ENCODE measurements around the gene ADGRD1.
"Not testable (repeated sequence)": the region's sequence is repeated elsewhere in the genome, so short reads cannot be mapped to it uniquely, and the experiment has no call there.

Gene ADGRD1

DNA sequence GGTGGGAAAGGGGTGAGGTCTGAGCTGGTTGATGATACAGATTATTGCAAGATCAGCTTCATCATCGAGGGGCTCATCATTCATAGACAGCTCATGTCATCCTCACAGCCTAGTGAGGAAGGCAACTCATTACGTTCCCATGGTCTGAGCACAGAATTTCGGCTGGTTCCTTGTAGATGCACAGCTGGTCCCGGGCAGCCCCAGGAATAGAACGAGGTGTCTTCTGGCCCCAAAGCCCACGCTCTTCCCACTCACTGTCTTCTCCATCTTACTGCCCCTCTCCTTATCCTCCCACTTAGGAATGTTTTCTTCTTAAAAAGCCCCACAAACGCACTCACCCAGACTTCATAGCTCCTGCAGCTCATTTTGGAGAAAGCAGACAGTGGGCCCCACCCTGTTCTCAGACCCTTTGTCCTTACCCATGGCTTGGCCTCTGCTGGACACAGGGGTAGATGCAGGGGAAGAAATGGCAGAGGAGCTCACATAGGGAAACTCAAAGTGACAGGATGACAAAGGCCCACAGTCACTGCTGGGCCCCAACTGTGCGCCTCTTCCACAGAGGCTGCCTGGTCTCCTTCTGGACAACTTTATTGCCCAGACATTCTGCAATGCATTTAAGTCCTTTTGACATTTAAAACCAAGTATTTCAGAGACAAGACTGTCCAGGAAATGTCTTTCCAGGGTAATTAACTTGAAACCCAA, 162.2 kb downstream of the ADGRD1 start:
- peak in 1 of 2 donors; percentile 3 for DNase-seq
- H3K4me1 ChIP-seq = no peaks in the 10 kb centered on the region
- TF ChIP-seq, protein P1, sequence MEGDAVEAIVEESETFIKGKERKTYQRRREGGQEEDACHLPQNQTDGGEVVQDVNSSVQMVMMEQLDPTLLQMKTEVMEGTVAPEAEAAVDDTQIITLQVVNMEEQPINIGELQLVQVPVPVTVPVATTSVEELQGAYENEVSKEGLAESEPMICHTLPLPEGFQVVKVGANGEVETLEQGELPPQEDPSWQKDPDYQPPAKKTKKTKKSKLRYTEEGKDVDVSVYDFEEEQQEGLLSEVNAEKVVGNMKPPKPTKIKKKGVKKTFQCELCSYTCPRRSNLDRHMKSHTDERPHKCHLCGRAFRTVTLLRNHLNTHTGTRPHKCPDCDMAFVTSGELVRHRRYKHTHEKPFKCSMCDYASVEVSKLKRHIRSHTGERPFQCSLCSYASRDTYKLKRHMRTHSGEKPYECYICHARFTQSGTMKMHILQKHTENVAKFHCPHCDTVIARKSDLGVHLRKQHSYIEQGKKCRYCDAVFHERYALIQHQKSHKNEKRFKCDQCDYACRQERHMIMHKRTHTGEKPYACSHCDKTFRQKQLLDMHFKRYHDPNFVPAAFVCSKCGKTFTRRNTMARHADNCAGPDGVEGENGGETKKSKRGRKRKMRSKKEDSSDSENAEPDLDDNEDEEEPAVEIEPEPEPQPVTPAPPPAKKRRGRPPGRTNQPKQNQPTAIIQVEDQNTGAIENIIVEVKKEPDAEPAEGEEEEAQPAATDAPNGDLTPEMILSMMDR (IDR thresholded peaks at IDR 0.05) = no peak
- H3K9me3 ChIP-seq = no peaks in the 10 kb centered on the region
- H3K27me3 ChIP-seq = no peaks in the 10 kb centered on the region
- no peak overlapping the region for H3K27ac ChIP-seq
- H3K4me3 ChIP-seq = no peak overlapping the region
- H3K36me3 ChIP-seq = peaks cover 0 to 6% (median 6%) of the 10 kb centered on the region in 3 donors
- intact Hi-C loops (cut with DNase I; ENCODE audit: low total_unique reads) = no loop called here

DNA sequence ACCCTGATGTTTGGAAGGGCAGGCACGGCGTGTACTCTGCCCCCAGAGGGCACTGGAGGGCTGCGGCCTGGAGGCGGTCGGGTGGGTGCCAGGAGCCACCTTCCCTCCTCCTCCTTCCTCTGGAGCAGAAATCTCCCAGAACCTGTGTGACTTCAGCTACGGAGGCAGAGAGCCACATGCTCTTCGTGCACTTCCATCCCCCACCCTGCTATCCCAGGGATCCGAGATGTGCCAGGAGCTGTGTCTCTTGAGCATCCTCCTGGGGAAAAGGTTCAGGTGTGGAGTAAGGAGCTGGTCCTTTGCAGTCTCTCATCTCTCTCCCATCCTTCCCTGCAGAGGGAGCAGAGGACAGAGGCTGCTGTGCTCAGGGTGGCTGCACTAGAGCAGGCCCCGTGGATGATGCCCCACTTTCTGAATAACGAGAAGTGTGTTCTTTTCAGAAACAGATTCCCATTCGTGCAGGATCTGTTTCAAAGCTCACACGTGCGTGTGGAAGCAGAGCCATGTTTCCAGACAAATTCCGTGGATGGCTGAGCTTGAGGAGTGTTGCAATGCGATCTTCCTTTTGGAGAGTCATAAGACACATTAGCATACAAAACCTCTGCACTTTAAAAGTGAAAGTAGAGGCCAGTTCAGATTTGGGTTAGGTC, 162.9 kb downstream of the ADGRD1 start:
- H3K27me3 ChIP-seq = no peaks in the 10 kb centered on the region
- DNase-seq = peak in 1 of 2 donors; percentile 55
- TF ChIP-seq, protein P1 (IDR thresholded peaks at IDR 0.05) = no peak
- intact Hi-C loops (cut with DNase I; ENCODE audit: low total_unique reads) = no loop called here
- no peak overlapping the region for H3K27ac ChIP-seq
- no peaks in the 10 kb centered on the region for H3K4me1 ChIP-seq
- no peak overlapping the region for H3K4me3 ChIP-seq
- peaks cover 0 to 6% (median 6%) of the 10 kb centered on the region in 3 donors for H3K36me3 ChIP-seq
- H3K9me3 ChIP-seq = no peaks in the 10 kb centered on the region

DNA sequence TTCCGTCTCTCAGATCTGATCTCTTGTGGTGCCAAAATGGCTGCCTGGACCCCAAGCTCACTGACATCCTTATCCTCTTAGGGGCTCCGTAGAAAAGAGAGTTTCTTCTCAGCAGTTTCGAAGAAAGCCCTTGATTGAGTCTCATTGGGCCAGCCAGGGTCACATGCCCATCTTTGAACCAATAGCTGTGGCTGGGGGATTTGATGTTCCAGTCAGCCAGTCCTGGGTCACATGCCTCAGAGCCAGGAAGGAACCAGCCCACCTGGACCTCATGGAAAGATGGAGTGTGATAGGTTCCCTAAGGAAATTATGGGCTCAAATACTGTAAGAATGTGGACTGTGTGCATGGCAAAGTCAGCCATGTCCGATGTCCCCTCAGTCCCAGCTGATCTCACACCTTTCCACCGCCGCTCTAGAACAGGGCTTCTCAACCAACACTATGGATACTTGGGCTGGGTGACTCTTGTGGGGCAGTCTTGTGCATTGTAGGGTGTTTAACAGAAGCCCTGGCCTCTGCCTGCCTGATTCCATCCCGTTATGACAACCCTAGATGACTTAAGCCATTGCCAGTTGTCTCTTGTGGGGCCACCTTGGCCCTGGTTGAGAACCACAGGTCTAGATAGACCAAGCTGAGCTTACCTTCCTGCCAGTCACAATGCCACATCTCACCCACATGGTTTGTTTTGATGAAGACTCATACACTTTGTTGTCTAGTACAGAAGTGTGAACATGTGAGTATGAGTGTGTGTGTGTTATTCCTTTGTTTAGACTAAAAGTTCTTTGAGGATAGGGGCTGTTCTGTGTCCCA, 163.9 kb downstream of the ADGRD1 start:
- no peak overlapping the region for H3K27ac ChIP-seq
- TF ChIP-seq, protein P1 (IDR thresholded peaks at IDR 0.05) = no peak
- intact Hi-C loops (cut with DNase I; ENCODE audit: low total_unique reads) = no loop called here

DNA sequence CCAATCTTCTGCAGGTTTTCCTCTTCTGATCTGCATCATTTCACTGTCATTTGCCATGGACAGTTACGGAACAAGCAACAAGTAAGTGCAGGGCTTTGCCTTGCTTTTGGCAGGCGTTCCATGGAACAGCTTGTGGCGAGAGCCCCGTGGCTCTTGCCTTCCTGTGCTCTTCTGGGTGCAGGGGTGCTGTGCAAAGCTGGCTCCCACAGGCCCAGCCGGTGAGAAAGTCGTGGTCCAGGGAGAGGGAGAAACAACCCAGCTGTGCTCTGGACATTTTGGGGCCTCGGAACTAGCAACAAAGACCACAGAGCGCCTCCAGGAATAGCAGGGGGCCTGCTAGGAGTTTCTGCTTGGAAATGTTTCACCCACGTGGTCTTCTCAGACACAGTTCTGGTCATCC, 164.7 kb downstream of the ADGRD1 start:
- no peak for DNase-seq
- no peaks in the 10 kb centered on the region for H3K27me3 ChIP-seq
- H3K4me1 ChIP-seq = no peaks in the 10 kb centered on the region
- H3K36me3 ChIP-seq = peaks cover 0 to 6% (median 6%) of the 10 kb centered on the region in 3 donors
- intact Hi-C loops (cut with DNase I; ENCODE audit: low total_unique reads) = no loop called here
- TF ChIP-seq, protein P1 (IDR thresholded peaks at IDR 0.05) = no peak
- H3K4me3 ChIP-seq = no peak overlapping the region
- H3K27ac ChIP-seq = no peak overlapping the region
- H3K9me3 ChIP-seq = no peaks in the 10 kb centered on the region

More for the DNA sequence above, 163.9 kb downstream of the ADGRD1 start:
- Histone ChIP-seq H3K36me3 (peaks cover 0 to 6% (median 6%) of the 10 kb centered on the region in 3 donors), H3K27me3 (no peaks in the 10 kb centered on the region), H3K9me3 (no peaks in the 10 kb centered on the region), H3K4me1 (no peaks in the 10 kb centered on the region), H3K4me3 (no peak overlapping the region)
- DNase-seq = peak in 1 of 2 donors; percentile 19

DNA sequence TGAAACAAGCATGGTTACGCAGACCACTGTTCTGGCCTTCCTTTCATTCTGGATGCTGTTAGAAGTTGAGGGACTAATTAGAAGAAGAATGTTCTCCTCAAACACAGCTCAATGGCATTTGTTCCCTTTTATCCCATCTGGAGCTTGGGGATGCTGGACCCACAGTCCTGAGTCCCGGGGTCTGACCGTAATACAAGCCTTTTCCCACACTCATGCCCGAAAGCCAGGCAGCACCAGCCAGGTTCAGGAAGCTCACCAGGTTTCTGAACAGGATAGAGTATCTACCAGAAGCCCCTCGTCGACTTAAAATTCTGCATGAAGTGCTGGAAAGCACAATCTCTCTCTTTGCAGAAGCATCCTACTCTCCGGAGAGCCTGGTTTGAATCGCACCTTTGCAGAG, 165.6 kb downstream of the ADGRD1 start:
- not testable (repeated sequence) for H3K36me3 ChIP-seq

More for the DNA sequence above, 165.6 kb downstream of the ADGRD1 start:
- intact Hi-C loops (cut with DNase I; ENCODE audit: low total_unique reads); H3K27ac ChIP-seq; H3K4me1 ChIP-seq; H3K27me3 ChIP-seq; H3K9me3 ChIP-seq; H3K4me3 ChIP-seq: not testable (repeated sequence)
- peak in 1 of 2 donors; percentile 37 for DNase-seq

Measured in tibial artery (tissue), 4 donors.